GM10847 (cell line): ENCODE measurements around the gene SKOR2.
A peak's percentile ranks its signal among the peaks of the same experiment; 100 is the strongest.

Experiments used
- POLR2A ChIP-seq: IDR thresholded peaks from 2 replicates; pipeline ENCODE4 v1.6.1; 2011; ENCODE audit not compliant: insufficient read length; ENCODE audit errors: extremely low read depth

The SKOR2 gene

DNA sequence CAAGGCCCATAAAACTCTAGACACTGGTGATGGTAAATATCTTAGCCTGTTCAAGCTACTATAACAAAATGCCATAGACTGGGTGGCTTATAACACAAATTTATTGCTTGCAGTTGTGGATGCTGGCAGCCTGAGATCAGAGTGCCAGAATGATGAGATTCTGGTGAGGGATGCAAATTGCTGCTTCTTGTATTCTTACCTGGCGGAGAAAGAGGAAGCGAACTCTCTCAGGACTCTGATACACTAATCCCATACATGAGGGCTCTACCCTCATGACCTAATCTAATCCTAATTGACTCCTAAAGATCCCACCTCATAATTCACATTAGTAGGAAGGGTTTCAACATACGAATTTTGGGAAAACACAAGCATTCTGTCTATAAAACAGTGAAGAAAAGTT is 70.7 kb downstream of the SKOR2 start:
- TF ChIP-seq POLR2A, result no peak

- TF ChIP-seq POLR2A, result no peak
Measured at GRCh38 chr18:47179520-47179919, 71.9 kb downstream of the SKOR2 start.

- TF ChIP-seq POLR2A, result peak; percentile 49
Measured at GRCh38 chr18:47175898-47176575, 75.4 kb downstream of the SKOR2 start, which contains the start of gene IER3IP1. Gene IER3IP1 (minus strand): TSS chr18:47176364. CDS start chr18:47176277, 87 bp downstream.

GRCh38 chr18:47175283-47175897 is 76.1 kb downstream of the SKOR2 start:
- TF ChIP-seq POLR2A, result no peak

GRCh38 chr18:47174545-47175116 is 76.8 kb downstream of the SKOR2 start:
- no peak for TF ChIP-seq POLR2A

DNA sequence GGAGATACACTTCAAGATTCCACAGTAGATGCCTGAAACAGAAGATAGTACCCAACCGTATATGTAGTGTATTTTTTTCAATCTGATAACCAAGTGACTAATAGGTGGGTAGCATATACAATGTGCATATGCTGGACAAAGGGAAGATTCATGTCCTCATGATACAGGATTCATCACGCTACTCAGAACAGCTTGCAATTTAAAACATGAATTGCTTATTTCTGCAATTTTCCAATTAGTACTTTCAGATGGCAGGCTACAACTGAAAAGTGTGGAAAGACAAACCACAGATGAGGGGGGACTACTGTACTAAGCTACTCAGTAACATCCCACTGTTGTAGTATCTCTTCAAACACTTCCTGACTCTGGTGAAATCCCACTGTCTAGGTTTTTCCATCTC is 79.0 kb downstream of the SKOR2 start:
- no peak for TF ChIP-seq POLR2A

DNA sequence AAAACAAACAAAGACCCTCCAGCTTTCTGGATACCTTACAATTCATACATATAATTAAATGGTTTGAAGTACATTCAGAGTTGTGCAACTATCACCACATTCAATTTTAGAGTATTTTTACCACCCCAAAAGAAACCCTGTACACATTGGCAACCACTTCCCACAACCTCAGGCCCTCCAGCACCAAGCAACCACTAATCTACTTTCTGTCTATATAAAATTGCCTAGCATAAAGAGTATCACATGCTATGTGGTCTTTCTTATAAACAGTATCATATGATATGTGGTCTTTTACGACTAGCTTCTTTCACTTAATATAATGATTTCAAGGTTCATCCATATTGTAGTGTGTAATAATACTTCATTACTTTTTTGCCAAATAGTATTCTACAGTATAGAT is 82.5 kb downstream of the SKOR2 start:
- TF ChIP-seq POLR2A, result no peak

DNA sequence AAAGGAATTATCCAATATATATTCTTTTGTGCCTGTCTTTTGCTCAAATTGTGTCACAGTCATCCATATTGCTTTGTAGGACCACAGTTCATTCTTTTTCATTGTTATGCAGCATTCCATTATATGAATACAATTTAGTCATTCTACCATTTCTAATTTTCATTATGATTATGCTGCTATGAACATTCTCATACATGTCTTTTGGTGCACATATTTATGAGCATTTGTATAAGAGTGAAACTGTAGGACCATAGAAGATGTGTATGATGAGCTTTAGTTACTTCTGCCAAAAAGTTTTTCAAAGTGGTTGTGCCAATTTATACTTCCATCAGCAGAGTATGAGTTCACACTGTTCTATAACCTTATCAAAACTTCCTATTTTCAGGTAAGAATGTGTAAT is 83.0 kb downstream of the SKOR2 start:
- TF ChIP-seq POLR2A, result no peak

DNA sequence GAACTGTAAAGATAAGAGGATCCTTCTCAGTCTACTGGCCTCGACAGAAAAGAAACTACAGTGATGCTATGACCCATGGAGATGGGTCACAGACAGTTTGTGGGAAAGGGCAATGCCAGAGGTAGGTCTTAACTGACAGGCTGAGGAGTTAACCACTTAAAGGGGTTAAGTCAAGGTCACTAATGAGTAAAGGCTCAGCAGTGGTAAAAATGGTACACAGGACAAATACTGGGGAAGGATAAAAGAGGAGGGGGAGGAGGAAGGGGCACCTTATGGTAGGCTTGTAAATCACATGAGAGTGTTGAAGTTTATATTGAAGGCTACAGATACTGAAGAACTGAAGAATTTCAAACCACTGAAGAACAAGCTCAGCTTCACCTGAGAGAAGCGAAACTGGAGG is 85.2 kb downstream of the SKOR2 start:
- TF ChIP-seq POLR2A, result no peak

DNA sequence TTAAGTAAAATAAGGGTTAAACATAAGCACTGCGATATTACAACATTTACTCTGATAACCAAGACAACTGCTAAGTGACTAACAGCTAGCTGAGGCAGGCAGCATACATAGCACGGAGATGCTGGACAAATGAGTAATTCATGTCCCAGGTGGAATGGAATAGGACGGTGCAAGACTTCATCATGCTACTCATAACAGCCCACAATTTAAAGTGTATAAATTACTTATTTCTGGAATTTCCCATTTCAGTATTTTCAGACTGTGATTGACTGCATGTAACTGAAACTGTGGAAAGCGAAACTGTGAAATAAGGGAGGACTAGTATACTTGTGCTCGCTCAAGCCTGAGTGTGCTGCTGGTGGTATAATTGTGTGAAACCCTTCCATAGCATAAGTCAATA is 88.2 kb downstream of the SKOR2 start:
- TF ChIP-seq POLR2A, result no peak

DNA sequence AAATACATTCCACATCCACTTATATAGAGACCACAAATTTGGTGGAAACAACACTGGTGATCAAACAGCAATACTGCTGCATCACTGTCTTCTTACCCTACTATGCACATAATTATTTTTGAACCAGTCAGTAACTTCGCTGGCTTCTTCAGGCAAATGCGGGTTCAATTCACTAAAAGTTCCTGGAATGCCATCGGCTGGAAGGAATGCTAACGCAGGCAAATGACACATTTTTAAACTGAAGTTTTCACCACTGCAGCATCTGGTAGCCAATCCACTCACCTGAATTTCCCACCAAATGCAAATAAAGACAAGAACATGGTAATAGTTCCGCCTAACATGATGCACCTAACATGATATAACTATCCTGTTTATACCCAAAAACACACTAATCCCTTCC is 91.2 kb downstream of the SKOR2 start:
- TF ChIP-seq POLR2A, result no peak
